Measurements from ENCODE around the gene HCAR3. TPM values are rescaled to one million over a fixed set of nuclear protein-coding genes. Genes with fewer than 3 reads are reported as not detected.
"Not testable (repeated sequence)": the region's sequence is repeated elsewhere in the genome, so short reads cannot be mapped to it uniquely, and the experiment has no call there.

Gene HCAR3
- total RNA-seq (2021; fragmentation: NEBNext Ultra II Directional; extraction: Animal tissue kit (Norgen Biotek cat#: 25700)): not detected in 2 replicates
- polyA plus RNA-seq (2011; rRNA removed): not detected in 2 replicates
- polyA plus RNA-seq (2011; cell fraction: cytosol; rRNA removed): not detected
- polyA plus RNA-seq (2011; cell fraction: nucleus; rRNA removed): not detected
- polyA plus RNA-seq (2012, experiment 1 of 2): not detected in 4 replicates
- not detected for polyA plus RNA-seq (2012, experiment 2 of 2)
- not detected for polyA plus RNA-seq (2013, experiment 1 of 2)
- 0.02 TPM for polyA plus RNA-seq (2013, experiment 2 of 2)
- polyA minus RNA-seq (2011; rRNA and poly(A)+ RNA removed): not detected in 2 replicates
- polyA minus RNA-seq (2011; cell fraction: cytosol; rRNA and poly(A)+ RNA removed): not detected
- not detected for polyA minus RNA-seq (2011; cell fraction: nucleus; rRNA and poly(A)+ RNA removed)
- long read RNA-seq, experiment 1: 0 reads
- long read RNA-seq, experiment 2: 0 reads

DNA sequence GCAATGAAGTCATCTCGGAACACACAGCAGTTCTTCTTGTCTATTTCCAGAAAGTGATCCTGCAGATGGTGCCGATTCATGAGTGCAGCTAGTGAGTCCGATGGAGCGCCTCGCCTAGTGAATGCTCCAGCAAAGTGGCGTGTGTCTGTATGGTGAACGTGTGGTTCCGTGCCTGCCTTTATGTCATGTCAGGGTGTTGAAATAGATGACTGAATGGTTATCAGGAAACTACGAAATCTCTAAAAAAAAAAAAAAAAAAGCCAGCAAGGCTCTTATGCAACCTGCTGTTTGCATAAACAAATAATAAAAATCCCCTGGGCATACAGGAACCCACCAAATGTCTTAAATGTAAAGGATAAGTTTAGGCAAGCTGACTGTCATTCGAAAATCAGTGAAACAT lies at the start of gene HCAR3:
Gene HCAR3 (minus strand): TSS at position 154 of the 400 bp plus-strand sequence. CDS start 74 bp downstream, at position 80.
- H3K79me1 ChIP-seq (ENCODE audit: low read depth, low read length); H3K79me2 ChIP-seq (ENCODE audit: control insufficient read depth in 1 of 2, insufficient read depth in 2 of 2, low read length in 2 of 2); H3K23me2 ChIP-seq (ENCODE audit: low read depth, low read length); H2BK20ac ChIP-seq (ENCODE audit: low read length); CTCF ChIA-PET (ENCODE audit: partially characterized antibody); H4K20me1 ChIP-seq (replicated peaks in 1 of 2; ENCODE audit: control insufficient read depth in 1 of 2, insufficient read depth in 2 of 2, low read length in 2 of 2); H3K9me3 ChIP-seq (ENCODE audit: insufficient read depth in 2 of 2, low read depth in 1 of 2, low read length in 1 of 2); H4K5ac ChIP-seq (ENCODE audit: insufficient read length, low read depth, low read length); H3K23ac ChIP-seq (ENCODE audit: insufficient read length); H2AFZ ChIP-seq (ENCODE audit: low read length); H3K36me3 ChIP-seq (ENCODE audit: control insufficient read depth in 2 of 4, insufficient read depth in 4 of 4, low read length in 3 of 4); H4K91ac ChIP-seq (replicated peaks; ENCODE audit: insufficient read length, low read length); H3K9ac ChIP-seq (replicated peaks in 1 of 4; ENCODE audit: extremely low read depth in 1 of 4, low read depth in 3 of 4, low read length in 3 of 4); FAIRE-seq; H3K4me3 ChIP-seq (ENCODE audit: extremely low read depth in 1 of 4, insufficient read depth in 2 of 4, low read depth in 3 of 4, low read length in 4 of 4); H2BK15ac ChIP-seq (ENCODE audit: low read length); H2BK12ac ChIP-seq (ENCODE audit: low read depth, low read length); H3K56ac ChIP-seq (replicated peaks; ENCODE audit: insufficient read length, low read depth, low read length); H3K4me2 ChIP-seq (ENCODE audit: insufficient read depth in 1 of 2, low read depth in 2 of 2, low read length in 2 of 2); H3K14ac ChIP-seq (ENCODE audit: insufficient read length); H3K4me1 ChIP-seq (replicated peaks in 1 of 4; ENCODE audit: control insufficient read depth in 3 of 4, insufficient read depth in 4 of 4, low read length in 3 of 4); H2AK5ac ChIP-seq (ENCODE audit: low read depth, low read length); DNase-seq (ENCODE audit: low read depth in 1 of 2, low spot score in 2 of 2); H3K18ac ChIP-seq (ENCODE audit: extremely low read depth, low read length); POLR2A ChIA-PET (ENCODE audit: partially characterized antibody); H3K27ac ChIP-seq (ENCODE audit: low read depth, low read length); H3K27me3 ChIP-seq (replicated peaks in 1 of 4; ENCODE audit: control insufficient read depth in 3 of 4, extremely low read depth in 1 of 4, insufficient read depth in 3 of 4, low read length in 3 of 4); H2BK5ac ChIP-seq (ENCODE audit: low read depth, low read length); H4K8ac ChIP-seq (ENCODE audit: extremely low read depth, insufficient read depth, low read length); H2BK120ac ChIP-seq (replicated peaks; ENCODE audit: low read depth, low read length); H3K4ac ChIP-seq (replicated peaks; ENCODE audit: insufficient read length, low read depth, low read length): not testable (repeated sequence)
- 86% methylated on average over 9 of the region's 10 CpGs; no CpG with 5 or more reads in 1 of the 2 experiments for whole genome bisulfite sequencing, 2 experiments (ENCODE audit: extremely low coverage in 1 of 2, insufficient coverage in 1 of 2, insufficient read length in 1 of 2, insufficient replicate concordance in 2 of 2, low coverage in 1 of 2, low lambda C conversion rate in 2 of 2, missing lambda C conversion rate in 1 of 2)

Data from H1 (cell line).